HCT116 (cell line): ENCODE results near the gene CRX. TPM values are rescaled to one million over a fixed set of nuclear protein-coding genes. Genes with fewer than 3 reads are reported as not detected.
"Not testable (repeated sequence)": the region's sequence is repeated elsewhere in the genome, so short reads cannot be mapped to it uniquely, and the experiment has no call there.

ENCODE experiments used
- ATAC-seq: fragments of 200-7000 bp; cut with Tn5 transposase; 2 replicates; pipeline ENCODE4 v1.9.1; 2020; ENCODE audit warnings: mild to moderate bottlenecking, moderate library complexity
- BruUV-seq: library from RNA; stranded (reverse); fragments of 400-500 nt; replicated peaks from 2 replicates; lab custom pipeline; 2021; lab: Mats Ljungman, UMichigan
- CTCF ChIA-PET: fragments of 300-600 bp; sonication (Branson Sonifier 250); formaldehyde crosslinking; loops from one replicate; lab custom pipeline; 2021; ENCODE audit warnings: antibody characterized with exemption; lab: Charles Lee
- POLR2A ChIA-PET: fragments of 300-600, 350-600 bp; sonication (Branson Sonifier 250); formaldehyde crosslinking; loops from one replicate; lab custom pipeline; 2021; ENCODE audit warnings: antibody characterized with exemption; lab: Charles Lee
- RAD21 ChIA-PET, 2 experiments: fragments of 300-600 bp; sonication (Branson Sonifier 250); formaldehyde crosslinking; loops; one replicate each; lab custom pipeline; 2023; ENCODE audit warnings: low total read pairs in 2 of 2; ENCODE audit not compliant: uncharacterized antibody in 2 of 2, unreplicated experiment in 2 of 2, low non-redundant PET in 1 of 2; lab: Charles Lee
- DNase-seq: peaks from one replicate; pipeline ENCODE4 v3.0.0-alpha.2; 2010; ENCODE audit warnings: low read depth, low spot score
- H2AFZ ChIP-seq: fragments of 200-600 bp; shearing (Covaris generic), sonication (generic); 2 replicates; pipeline ENCODE4 v1.6.1; 2017; ENCODE audit warnings: low read depth, mixed run types, mixed read lengths, antibody characterized with exemption, low read length; ENCODE audit not compliant: poor library complexity, severe bottlenecking
- H3K27ac ChIP-seq: 2 replicates; pipeline ENCODE4 v1.5.1; 2012; ENCODE audit warnings: low read depth, low read length
- H3K27me3 ChIP-seq: fragments of 200-600 bp; sonication (generic); 2 replicates; pipeline ENCODE4 v1.6.1; 2016; ENCODE audit warnings: mixed run types, low read length, mixed read lengths; ENCODE audit not compliant: insufficient read depth
- H3K36me3 ChIP-seq, 2 experiments: fragments of 200-500 bp in 1 of 2; fragments of 200-600 bp in 1 of 2; sonication (Bioruptor generic) in 1 of 2; sonication (generic) in 1 of 2; 2 replicates each; pipeline versions ENCODE4 v1.5.1 to v1.6.1; 2014 to 2016; ENCODE audit warnings: low read length in 2 of 2, inconsistent platforms in 1 of 2, mixed read lengths in 1 of 2, mixed run types in 1 of 2; ENCODE audit not compliant: insufficient read depth in 2 of 2, control insufficient read depth in 1 of 2
- H3K4me1 ChIP-seq, 2 experiments: fragments of 200-600 bp in 1 of 2; sonication (generic) in 1 of 2; 2 replicates each; pipeline versions ENCODE4 v1.5.1 to v1.6.1; 2012 to 2017; ENCODE audit warnings: low read length in 2 of 2, inconsistent platforms in 1 of 2, mild to moderate bottlenecking in 1 of 2, mixed read lengths in 1 of 2, mixed run types in 1 of 2, moderate library complexity in 1 of 2; ENCODE audit not compliant: insufficient read depth in 2 of 2, control insufficient read depth in 1 of 2
- H3K4me2 ChIP-seq: fragments of 200-600 bp; sonication (generic); 2 replicates; pipeline ENCODE4 v1.6.1; 2017; ENCODE audit warnings: mixed run types, low read length, mixed read lengths
- H3K4me3 ChIP-seq, 2 experiments: fragments of 200-600 bp in 1 of 2; sonication (generic) in 1 of 2; replicated peaks in 1 of 2; 2 replicates each; pipeline ENCODE4 v1.5.1; 2011 to 2016; ENCODE audit warnings: low read length in 2 of 2, control low read depth in 1 of 2, low read depth in 1 of 2, mild to moderate bottlenecking in 1 of 2, mixed read lengths in 1 of 2, mixed run types in 1 of 2
- H3K79me2 ChIP-seq: fragments of 200-600 bp; sonication (generic); 2 replicates; pipeline ENCODE4 v1.6.1; 2017; ENCODE audit warnings: mild to moderate bottlenecking, mixed run types, low read length, moderate library complexity, mixed read lengths; ENCODE audit not compliant: insufficient read depth
- H3K9ac ChIP-seq: fragments of 200-600 bp; sonication (generic); 2 replicates; pipeline ENCODE4 v1.6.1; 2016; ENCODE audit warnings: low read length, mixed read lengths
- H3K9me2 ChIP-seq: fragments of 200-600 bp; sonication (generic), shearing (Covaris generic); 2 replicates; pipeline ENCODE4 v1.6.1; 2017; ENCODE audit warnings: mixed run types, mild to moderate bottlenecking, moderate library complexity; ENCODE audit not compliant: insufficient read depth
- H3K9me3 ChIP-seq, 2 experiments: fragments of 200-500 bp in 1 of 2; fragments of 200-600 bp in 1 of 2; sonication (Bioruptor generic) in 1 of 2; sonication (generic) in 1 of 2; 2 replicates each; pipeline ENCODE4 v1.6.1; 2014 to 2017; ENCODE audit warnings: low read length in 2 of 2, mixed read lengths in 2 of 2, inconsistent platforms in 1 of 2, low read depth in 1 of 2, mild to moderate bottlenecking in 1 of 2, mixed run types in 1 of 2, moderate library complexity in 1 of 2; ENCODE audit not compliant: control insufficient read depth in 1 of 2, insufficient read depth in 1 of 2
- H4K20me1 ChIP-seq: fragments of 200-600 bp; sonication (generic), shearing (Covaris generic); 2 replicates; pipeline ENCODE4 v1.6.1; 2017; ENCODE audit warnings: mixed run types, mild to moderate bottlenecking, moderate library complexity; ENCODE audit not compliant: insufficient read depth
- CBX3 ChIP-seq: IDR thresholded peaks from 2 replicates; pipeline ENCODE4 v1.6.1; 2012; ENCODE audit warnings: low read depth
- FOSL1 ChIP-seq: IDR thresholded peaks from 2 replicates; pipeline ENCODE4 v1.6.1; 2012; ENCODE audit warnings: low read depth
- JUND ChIP-seq: IDR thresholded peaks from 2 replicates; pipeline ENCODE4 v1.6.1; 2012
- MAX ChIP-seq: IDR thresholded peaks from 2 replicates; pipeline ENCODE4 v1.6.1; 2012
- SP1 ChIP-seq: IDR thresholded peaks from 2 replicates; pipeline ENCODE4 v1.6.1; 2012; ENCODE audit warnings: low read depth
- SRF ChIP-seq: IDR thresholded peaks from 2 replicates; pipeline ENCODE4 v1.6.1; 2012; ENCODE audit warnings: low read depth
- TCF7L2 ChIP-seq: IDR thresholded peaks from 2 replicates; pipeline ENCODE4 v1.7.0; 2011; ENCODE audit warnings: borderline replicate concordance, inconsistent platforms; ENCODE audit not compliant: insufficient read depth, insufficient read length; ENCODE audit errors: extremely low read depth
- intact Hi-C: fragments of 100-400 bp; cut with micrococcal nuclease; formaldehyde crosslinking; loops from 2 replicates; pipeline ENCODE4 v1.10.0; 2022
- total RNA-seq: library from RNA; stranded (reverse); gene quantifications from one replicate; pipeline ENCODE4 v1.2.1, GENCODE V29; 2021; ENCODE audit not compliant: unreplicated experiment

The CRX gene
- total RNA-seq, 1 experiment from 2014 or later, result not detected

- Histone ChIP-seq H2AFZ (peak overlapping the region; percentile 89), H3K4me1 (peaks cover 17 to 20% of the 10 kb centered on the region in 2 experiments), H3K27ac (peak overlapping the region; percentile 27; the same call in 1 of the 2 replicates), H3K4me2 (peak overlapping the region; percentile 69), H3K4me3 (peak overlapping the region in 1 of 2 experiments; percentile 34; a peak in 3 of 4 replicates), H3K9ac (peak overlapping the region; percentile 2; the same call in 1 of the 2 replicates)
- POLR2A ChIA-PET, result interaction anchor here (0.6 to 0.8 kb wide), 2 partner anchors 14 to 409 kb away, joined by 3 read pairs; no protein-coding TSS in a partner anchor
- BruUV-seq, H3K9me2 ChIP-seq, H3K9me3 ChIP-seq, H3K79me2 ChIP-seq, RAD21 ChIA-PET, intact Hi-C loops, H4K20me1 ChIP-seq, H3K36me3 ChIP-seq, H3K27me3 ChIP-seq: not testable (repeated sequence)
- CTCF ChIA-PET, result interaction anchor here (0.6 to 2.3 kb wide), 5 partner anchors 8 to 665 kb away, joined by 3 to 13 read pairs (median 4); no protein-coding TSS in a partner anchor
- peak; percentile 90 for ATAC-seq
- peak; percentile 65 for DNase-seq
- TF ChIP-seq FOSL1, result peak; percentile 95
- peak; percentile 87 for TF ChIP-seq CBX3
- TF ChIP-seq JUND, result peak; percentile 94
- peak; percentile 44 for TF ChIP-seq TCF7L2
- peak; percentile 58 for TF ChIP-seq SP1
- peak; percentile 35; the same call in 1 of the 2 replicates for TF ChIP-seq MAX
- TF ChIP-seq SRF, result peak; percentile 37; the same call in 1 of the 2 replicates
Observed at GRCh38 chr19:47858231-47858630, 36.5 kb downstream of the CRX start.

GRCh38 chr19:47858646-47859285 lies 37.0 kb downstream of the CRX start, which contains the start of gene TPRX2:
TSS of gene TPRX2 (plus strand) at chr19:47859235. CDS start at chr19:47859247, 12 bp downstream.
- DNase-seq, H4K20me1 ChIP-seq, H3K27me3 ChIP-seq, RAD21 ChIA-PET, intact Hi-C loops, H3K9me2 ChIP-seq, H3K36me3 ChIP-seq, BruUV-seq, H3K9me3 ChIP-seq, H3K79me2 ChIP-seq: not testable (repeated sequence)
- peak within 1 kb of the TSS; percentile 89 for H2AFZ ChIP-seq
- H3K9ac ChIP-seq, result peak within 1 kb of the TSS; percentile 2; the same call in 1 of the 2 replicates
- H3K27ac ChIP-seq, result peak within 1 kb of the TSS; percentile 27; the same call in 1 of the 2 replicates
- peak within 1 kb of the TSS; percentile 69 for H3K4me2 ChIP-seq
- peak; percentile 6; the same call in 1 of the 2 replicates for ATAC-seq
- peak within 1 kb of the TSS in 1 of 2 experiments; percentile 34; a peak in 3 of 4 replicates for H3K4me3 ChIP-seq
- peaks cover 19 to 26% of the 10 kb centered on the region in 2 experiments for H3K4me1 ChIP-seq
- ChIA-PET CTCF (interaction anchor here (1.3 to 2.3 kb wide), 3 partner anchors 8 to 11 kb away, joined by 4 to 13 read pairs (median 11); no protein-coding TSS in a partner anchor), POLR2A (interaction anchor here (0.6 to 0.8 kb wide), 2 partner anchors 15 to 408 kb away, joined by 3 read pairs; no protein-coding TSS in a partner anchor)

- BruUV-seq, H3K9me3 ChIP-seq, H3K27ac ChIP-seq, DNase-seq, H3K4me3 ChIP-seq, ATAC-seq, POLR2A ChIA-PET, H3K4me2 ChIP-seq, H3K79me2 ChIP-seq, H2AFZ ChIP-seq, CTCF ChIA-PET, H3K9me2 ChIP-seq, H3K27me3 ChIP-seq, H3K36me3 ChIP-seq, H4K20me1 ChIP-seq, H3K9ac ChIP-seq, RAD21 ChIA-PET: not testable (repeated sequence)
- peaks cover 22 to 33% of the 10 kb centered on the region in 2 experiments for H3K4me1 ChIP-seq
- intact Hi-C loops, result loop anchor here (5.0 kb wide), 1 partner anchor 48 kb away; no protein-coding TSS in a partner anchor
Observed at GRCh38 chr19:47859838-47860237, 38.1 kb downstream of the CRX start.
